ENCODE data around the gene DPYSL4.

- no peak for TF ChIP-seq CTCF (IDR thresholded peaks at IDR 0.05)
- no peak for TF ChIP-seq REST (IDR thresholded peaks at IDR 0.05; ENCODE audit: insufficient read depth in 1 of 2, low read depth in 2 of 2, low read length in 1 of 2)
- no peak for TF ChIP-seq SIN3A (IDR thresholded peaks at IDR 0.05; ENCODE audit: borderline replicate concordance, insufficient read depth, low read depth, low read length)
- TF ChIP-seq POLR2AphosphoS5 (IDR thresholded peaks at IDR 0.05; ENCODE audit: low read depth, low read length): no peak
- TF ChIP-seq TCF7L2 (IDR thresholded peaks at IDR 0.05; ENCODE audit: low read depth, low read length): no peak
Observed at GRCh38 chr10:132154931-132155330, 31.8 kb upstream of the DPYSL4 start.

All from Panc1 (cell line).